ENCODE results near the gene XXYLT1.

The XXYLT1 gene

GRCh38 chr3:195149292-195150030 is 121.5 kb downstream of the XXYLT1 start:
- no peak for DNase-seq

- DNase-seq, result no peak
These were observed 122.4 kb downstream of the XXYLT1 start for GRCh38 chr3:195148549-195148948.

DNA sequence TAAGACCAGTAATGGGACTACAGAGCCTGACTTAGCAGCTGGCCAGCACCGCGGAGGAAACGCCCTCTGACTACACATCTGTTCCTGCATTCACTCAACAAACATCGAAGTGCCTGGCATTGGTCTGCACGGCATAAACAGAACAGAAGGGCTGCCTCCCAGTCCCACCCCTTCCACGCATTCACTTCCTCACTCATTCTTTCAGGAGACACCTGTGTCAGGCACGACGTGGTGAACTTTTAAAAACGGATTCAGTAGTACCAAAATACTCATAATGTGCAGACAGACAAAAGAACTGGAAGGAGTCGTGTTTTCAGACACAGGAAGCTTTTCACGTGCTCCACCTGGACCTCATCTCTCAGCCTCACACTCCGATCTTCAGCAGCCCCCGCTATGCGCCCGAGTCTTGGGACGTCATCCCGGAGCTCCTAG is 123.3 kb downstream of the XXYLT1 start:
- DNase-seq, result no peak

- no peak for DNase-seq
These were observed 124.8 kb downstream of the XXYLT1 start for GRCh38 chr3:195146131-195146530.

DNA sequence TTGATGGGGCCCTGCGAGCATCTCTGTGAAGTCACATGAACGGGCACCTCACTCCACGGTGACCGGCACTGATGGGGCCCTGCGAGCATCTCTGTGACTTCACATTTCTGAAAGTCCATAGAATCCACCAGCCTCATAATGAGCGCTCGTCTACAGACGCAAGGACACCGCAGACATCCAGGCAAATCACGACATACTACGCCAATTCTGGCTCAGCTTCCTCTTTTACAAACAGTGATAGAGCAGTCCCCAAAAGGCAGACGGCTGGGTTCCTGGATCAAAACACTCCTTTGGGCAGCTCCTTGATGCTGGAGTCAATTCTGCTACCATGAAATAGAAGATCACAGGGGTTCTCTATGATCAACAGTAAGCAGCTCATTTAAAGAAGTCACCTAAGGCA is 125.4 kb downstream of the XXYLT1 start:
- DNase-seq, result no peak

DNA sequence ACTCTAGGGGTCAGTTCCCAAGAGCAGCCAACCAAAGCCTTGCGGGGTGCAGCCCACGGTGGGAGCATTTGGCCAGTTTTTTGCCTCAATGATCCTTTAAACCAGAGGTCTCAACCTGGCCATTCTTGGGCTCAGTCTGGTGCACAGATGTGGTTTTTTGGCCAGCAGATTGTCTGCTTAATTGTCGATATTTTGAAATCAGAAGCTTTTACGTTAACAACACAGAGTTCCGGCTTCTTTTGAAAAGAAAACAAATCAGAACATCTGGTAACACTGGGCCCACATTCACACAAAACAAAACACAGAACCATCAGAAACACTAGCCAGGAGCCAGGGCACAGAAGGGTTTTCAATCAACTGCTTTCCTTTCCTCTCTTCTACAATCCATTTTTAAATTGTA is 127.7 kb downstream of the XXYLT1 start:
- DNase-seq, result no peak

GRCh38 chr3:195142519-195142918 is 128.4 kb downstream of the XXYLT1 start:
- DNase-seq, result no peak

GRCh38 chr3:195140816-195141793 is 129.9 kb downstream of the XXYLT1 start:
- no peak for DNase-seq

DNA sequence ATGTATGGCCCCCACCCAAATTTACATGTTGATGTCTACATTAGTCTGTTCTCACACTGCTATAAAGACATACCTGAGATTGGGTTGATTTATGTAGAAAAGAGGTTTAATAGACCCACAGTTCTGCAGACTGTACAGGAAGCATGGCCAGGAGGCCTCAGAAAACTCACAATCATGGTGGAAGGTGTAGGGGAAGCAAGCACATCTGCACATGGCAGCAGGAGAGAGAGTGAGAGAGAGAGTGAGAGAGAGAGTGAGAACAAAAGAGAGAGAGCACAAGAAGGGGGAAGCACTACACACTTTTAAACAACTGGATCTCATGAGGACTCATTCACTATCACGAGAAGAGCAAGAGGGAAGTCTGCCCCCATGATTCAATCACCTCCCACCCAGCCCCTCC is 130.5 kb downstream of the XXYLT1 start:
- DNase-seq, result no peak

GRCh38 chr3:195139876-195140240 is 131.1 kb downstream of the XXYLT1 start:
- no peak for DNase-seq

- DNase-seq, result no peak
These were observed 131.7 kb downstream of the XXYLT1 start for GRCh38 chr3:195139091-195139875.

GRCh38 chr3:195137638-195138588 is 133.0 kb downstream of the XXYLT1 start:
- DNase-seq, result no peak

DNA sequence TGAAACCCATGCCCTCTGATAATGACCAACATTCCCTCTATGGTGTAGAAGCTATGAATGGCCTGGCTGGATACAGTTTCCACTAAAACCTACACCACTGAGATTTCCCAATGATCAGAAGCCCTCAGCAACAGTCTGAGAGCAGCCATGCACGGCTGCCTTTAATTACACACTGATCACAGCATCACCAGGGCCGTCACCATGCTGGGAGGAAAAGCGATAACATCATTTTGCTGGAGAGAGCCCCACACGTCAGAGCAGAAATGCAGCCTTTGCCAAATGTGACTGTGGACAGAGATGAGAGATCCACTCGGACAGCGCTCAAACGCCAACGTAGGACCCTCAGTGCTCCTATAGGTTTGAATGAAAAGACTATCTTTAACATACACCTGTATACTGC is 135.0 kb downstream of the XXYLT1 start:
- DNase-seq, result no peak

- DNase-seq, result no peak
These were observed 136.5 kb downstream of the XXYLT1 start for GRCh38 chr3:195134431-195134830.

DNA sequence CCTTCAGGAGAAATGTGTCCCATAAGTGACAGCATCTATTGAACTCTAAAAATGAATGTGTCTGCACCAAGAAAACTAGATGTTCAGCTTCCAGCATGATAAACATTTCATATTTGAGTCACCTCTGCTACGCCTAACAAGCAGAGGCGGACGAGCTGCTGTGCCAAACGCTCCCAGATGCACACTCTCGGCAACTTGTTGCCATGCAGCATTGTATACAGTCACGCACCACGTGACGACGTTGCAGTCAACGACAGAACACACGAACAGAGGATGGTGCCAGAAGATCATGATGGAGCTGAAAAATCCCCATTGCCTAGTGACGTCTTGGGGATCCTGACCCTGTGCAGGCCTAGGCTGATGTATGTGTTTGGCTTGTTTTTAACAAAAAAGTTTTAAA is 137.5 kb downstream of the XXYLT1 start:
- DNase-seq, result no peak

- DNase-seq, result no peak
These were observed 137.9 kb downstream of the XXYLT1 start for GRCh38 chr3:195133013-195133412.

GRCh38 chr3:195131176-195131575 is 139.8 kb downstream of the XXYLT1 start:
- no peak for DNase-seq

DNA sequence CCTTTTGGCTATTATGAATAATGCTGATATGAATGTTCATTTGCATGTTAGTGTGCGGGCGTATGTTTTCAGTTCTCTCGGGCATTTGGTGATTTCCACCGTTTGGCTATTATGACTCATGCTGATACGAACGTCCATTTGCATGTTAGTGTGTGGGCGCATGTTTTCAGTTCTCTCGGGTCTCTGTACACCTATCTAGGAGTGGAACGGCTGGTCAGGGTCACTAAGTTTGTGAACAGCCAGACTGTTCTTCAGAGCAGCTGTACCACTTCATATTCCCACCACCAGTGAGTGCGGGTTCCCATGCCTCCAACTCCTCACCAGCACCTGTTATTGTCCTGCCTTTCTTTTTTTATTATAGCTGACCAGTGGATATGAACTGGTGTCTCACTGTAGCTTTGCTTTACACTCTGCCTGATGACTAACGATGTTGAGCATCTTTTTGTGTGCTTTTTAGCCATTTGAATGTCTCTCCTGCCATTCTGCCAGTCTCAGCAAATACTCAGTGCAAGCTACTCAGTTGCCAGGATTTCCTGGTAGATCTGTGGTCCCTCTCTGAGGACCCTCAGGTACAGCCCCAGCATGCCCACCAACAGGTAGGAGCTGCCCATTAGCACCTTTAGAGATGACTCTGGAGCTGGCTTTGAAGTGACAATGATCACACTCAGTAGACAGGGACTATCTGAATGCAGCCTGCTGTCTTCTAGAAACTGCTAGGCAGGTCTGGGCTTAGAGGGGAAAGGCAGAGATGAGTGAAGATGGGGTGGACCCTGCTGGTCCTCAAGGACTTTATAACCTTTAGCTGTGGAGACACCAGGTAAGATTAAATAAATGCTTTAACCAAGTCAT is 141.1 kb downstream of the XXYLT1 start:
- no peak for DNase-seq

DNA sequence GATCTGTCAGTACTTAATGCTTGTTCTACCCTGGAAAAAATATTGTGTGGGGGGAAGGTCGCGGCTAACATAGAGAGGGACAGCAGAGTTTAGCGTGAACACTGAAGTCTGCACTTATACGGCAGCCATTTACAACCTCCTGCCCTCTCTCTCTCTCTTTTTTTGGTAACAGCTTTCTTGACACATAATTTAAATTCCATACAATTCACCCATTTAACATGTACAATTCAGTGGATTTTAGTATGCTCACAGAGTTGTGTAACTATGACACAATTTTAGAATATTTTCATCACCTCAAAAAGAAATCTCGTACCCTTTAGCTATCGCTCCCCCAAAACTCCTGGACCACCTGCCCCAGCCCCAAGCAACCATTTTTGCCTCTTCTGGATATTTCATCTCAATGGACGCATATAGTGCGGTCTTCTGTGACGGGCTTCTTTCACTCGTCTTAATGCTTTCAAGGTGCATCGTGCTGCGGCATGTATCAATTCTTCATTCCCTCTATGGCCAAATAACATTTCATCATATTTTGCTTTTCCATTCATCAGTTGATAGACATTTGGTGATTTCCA is 141.8 kb downstream of the XXYLT1 start:
- DNase-seq, result no peak

- no peak for DNase-seq
These were observed 142.5 kb downstream of the XXYLT1 start for GRCh38 chr3:195128255-195129071.
